Hepatocyte (in vitro differentiated cells): ENCODE results near the gene USP10. TPM values are rescaled to one million over a fixed set of nuclear protein-coding genes. Genes with fewer than 3 reads are reported as not detected.

Source experiments
- DNase-seq: peaks from one replicate; pipeline ENCODE4 v3.0.0-alpha.2; 2016; ENCODE audit warnings: low spot score
- H2AFZ ChIP-seq: fragments of 200-600 bp; sonication (generic); 2 replicates; pipeline ENCODE4 v1.6.0; 2016; ENCODE audit warnings: antibody characterized with exemption, mild to moderate bottlenecking
- H3K27ac ChIP-seq: fragments of 200-600 bp; sonication (generic); 2 replicates; pipeline ENCODE4 v1.5.1; 2016; ENCODE audit warnings: mild to moderate bottlenecking
- H3K27me3 ChIP-seq: fragments of 200-600 bp; sonication (generic); 2 replicates; pipeline ENCODE4 v1.6.1; 2016
- H3K36me3 ChIP-seq: fragments of 200-600 bp; sonication (generic); replicated peaks from 2 replicates; pipeline ENCODE4 v1.5.1; 2016; ENCODE audit warnings: low read depth; ENCODE audit not compliant: insufficient read depth
- H3K4me1 ChIP-seq: fragments of 200-600 bp; sonication (generic); 2 replicates; pipeline ENCODE4 v1.5.1; 2016; ENCODE audit warnings: mild to moderate bottlenecking, moderate library complexity; ENCODE audit not compliant: insufficient read depth
- H3K4me2 ChIP-seq: fragments of 200-600 bp; sonication (generic); 2 replicates; pipeline ENCODE4 v1.6.0; 2016
- H3K4me3 ChIP-seq: fragments of 200-600 bp; sonication (generic); 2 replicates; pipeline ENCODE4 v1.5.1; 2016; ENCODE audit warnings: mild to moderate bottlenecking
- H3K79me2 ChIP-seq: fragments of 200-600 bp; sonication (generic); 2 replicates; pipeline ENCODE4 v1.6.0; 2017; ENCODE audit warnings: mild to moderate bottlenecking
- H3K9me2 ChIP-seq: fragments of 200-600 bp; sonication (generic); replicated peaks from 2 replicates; pipeline ENCODE4 v1.6.0; 2017; ENCODE audit warnings: mild to moderate bottlenecking; ENCODE audit not compliant: insufficient read depth
- H3K9me3 ChIP-seq: fragments of 200-600 bp; sonication (generic); 2 replicates; pipeline ENCODE4 v1.5.1; 2016; ENCODE audit warnings: low read depth, mild to moderate bottlenecking
- H4K20me1 ChIP-seq: fragments of 200-600 bp; sonication (generic); 2 replicates; pipeline ENCODE4 v1.6.0; 2016; ENCODE audit warnings: mild to moderate bottlenecking; ENCODE audit not compliant: insufficient read depth, poor library complexity, severe bottlenecking
- CTCF ChIP-seq: fragments of 200-600 bp; sonication (generic); IDR thresholded peaks from 2 replicates; pipeline ENCODE4 v1.5.1; 2016; ENCODE audit warnings: antibody characterized with exemption, mild to moderate bottlenecking; ENCODE audit not compliant: poor library complexity
- EZH2 ChIP-seq: fragments of 200-600 bp; sonication (generic); IDR thresholded peaks from 2 replicates; pipeline ENCODE4 v1.6.1; 2016; ENCODE audit warnings: antibody characterized with exemption, mild to moderate bottlenecking, borderline replicate concordance
- EZH2phosphoT487 ChIP-seq: fragments of 200-600 bp; sonication (generic); IDR thresholded peaks from one replicate; pipeline ENCODE4 v1.6.1; 2018; ENCODE audit warnings: antibody characterized with exemption, mild to moderate bottlenecking, low read depth, moderate library complexity; ENCODE audit not compliant: unreplicated experiment, severe bottlenecking
- WGBS: methylation state at CpG from one replicate; pipeline ENCODE4 v1.1.6; 2016; ENCODE audit warnings: low lambda C conversion rate; ENCODE audit errors: missing lambda C conversion rate; 5-methylcytosine and 5-hydroxymethylcytosine counted together
- polyA plus RNA-seq: library from polyadenylated mRNA; unstranded; fragments of >200 nt; fragmentation: Nextera tagmentation; extraction: Ambion mirVana; gene quantifications from 2 replicates; pipeline ENCODE4 v1.2.1, GENCODE V29; 2016
- total RNA-seq: library from RNA; depleted of rRNA; stranded (reverse); fragments of >200 nt; gene quantifications from 2 replicates; pipeline ENCODE4 v1.2.3, GENCODE V29; 2014

USP10 gene
- total RNA-seq (50.3 and 53.1 TPM in 2 replicates), polyA plus RNA-seq (54.8 and 62.4 TPM in 2 replicates)

GRCh38 chr16:84699712-84700445 is at the start of gene USP10:
TSS of gene USP10 (plus strand) at chr16:84700000. CDS start at chr16:84700091, 91 bp downstream.
- Histone ChIP-seq H3K4me2 (peak within 1 kb of the TSS; percentile 98), H3K9me2 (no peaks in the 10 kb centered on the region), H3K79me2 (peaks cover 54% of the 10 kb centered on the region), H3K27ac (peak within 1 kb of the TSS; percentile 94), H2AFZ (peak within 1 kb of the TSS; percentile 96), H3K4me1 (peaks cover 22% of the 10 kb centered on the region), H3K36me3 (no peaks in the 10 kb centered on the region), H3K9me3 (no peaks in the 10 kb centered on the region), H3K27me3 (no peaks in the 10 kb centered on the region), H3K4me3 (peak within 1 kb of the TSS; percentile 99), H4K20me1 (peaks cover 40% of the 10 kb centered on the region)
- peak; percentile 95 for DNase-seq
- TF ChIP-seq EZH2phosphoT487 (no peak), CTCF (no peak), EZH2 (no peak)
- 2% methylated on average over 54 of the region's 97 CpGs for WGBS

- no peak overlapping the region for H2AFZ ChIP-seq
- TF ChIP-seq CTCF = no peak
- no peak for TF ChIP-seq EZH2
- TF ChIP-seq EZH2phosphoT487 = no peak
- H3K27me3 ChIP-seq = no peaks in the 10 kb centered on the region
- WGBS = 85% methylated on average over 20 of the region's 20 CpGs
- peaks cover 22% of the 10 kb centered on the region for H3K79me2 ChIP-seq
- no peaks in the 10 kb centered on the region for H3K36me3 ChIP-seq
- H4K20me1 ChIP-seq = peaks cover 6% of the 10 kb centered on the region
- H3K9me3 ChIP-seq = no peaks in the 10 kb centered on the region
- peak; percentile 27 for DNase-seq
- no peaks in the 10 kb centered on the region for H3K9me2 ChIP-seq
- peaks cover 16% of the 10 kb centered on the region for H3K4me1 ChIP-seq
- H3K4me2 ChIP-seq = peak overlapping the region; percentile 98
- H3K4me3 ChIP-seq = no peak overlapping the region
- H3K27ac ChIP-seq = no peak overlapping the region
Measured at GRCh38 chr16:84650062-84650991, 49.5 kb upstream of the USP10 start.

GRCh38 chr16:84652566-84652965 is 47.2 kb upstream of the USP10 start:
- Histone ChIP-seq H3K9me3 (no peaks in the 10 kb centered on the region), H3K4me1 (peaks cover 16% of the 10 kb centered on the region), H3K4me2 (no peak overlapping the region), H4K20me1 (peaks cover 6% of the 10 kb centered on the region), H3K27me3 (no peaks in the 10 kb centered on the region), H3K9me2 (no peaks in the 10 kb centered on the region), H2AFZ (no peak overlapping the region), H3K36me3 (no peaks in the 10 kb centered on the region), H3K4me3 (no peak overlapping the region), H3K27ac (no peak overlapping the region), H3K79me2 (peaks cover 26% of the 10 kb centered on the region)
- TF ChIP-seq EZH2 (no peak), EZH2phosphoT487 (no peak), CTCF (no peak)
- WGBS = 98% methylated on average over 7 of the region's 7 CpGs
- no peak for DNase-seq
